GM21723 (cell line): ENCODE data around the gene GALNT13.

ENCODE experiments used
- ATAC-seq: cut with Tn5 transposase; IDR thresholded peaks from one replicate; pipeline ENCODE4 v1.9.1; 2021; ENCODE audit warnings: mild to moderate bottlenecking, moderate library complexity; ENCODE audit not compliant: unreplicated experiment

GALNT13 gene

DNA sequence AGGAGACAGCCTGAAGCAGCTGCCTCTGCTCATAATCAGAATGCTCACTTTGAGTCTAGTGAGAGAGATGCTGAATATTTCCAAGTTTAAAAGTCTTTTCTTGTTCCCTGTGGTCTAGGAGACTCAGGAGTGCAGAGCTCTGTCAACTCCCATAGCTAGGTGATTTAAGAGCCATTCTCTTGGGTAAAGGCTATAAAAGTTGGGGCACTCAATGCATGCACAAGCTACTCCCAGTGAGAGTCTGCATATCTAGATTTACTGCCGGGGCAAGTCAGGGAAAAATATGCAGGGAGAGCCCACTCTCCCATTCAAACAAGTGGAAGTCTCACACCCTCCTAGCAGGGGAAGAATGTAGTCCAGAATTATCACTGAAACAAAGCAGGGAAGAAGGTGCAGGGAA, 418.1 kb downstream of the GALNT13 start:
- ATAC-seq: no peak

DNA sequence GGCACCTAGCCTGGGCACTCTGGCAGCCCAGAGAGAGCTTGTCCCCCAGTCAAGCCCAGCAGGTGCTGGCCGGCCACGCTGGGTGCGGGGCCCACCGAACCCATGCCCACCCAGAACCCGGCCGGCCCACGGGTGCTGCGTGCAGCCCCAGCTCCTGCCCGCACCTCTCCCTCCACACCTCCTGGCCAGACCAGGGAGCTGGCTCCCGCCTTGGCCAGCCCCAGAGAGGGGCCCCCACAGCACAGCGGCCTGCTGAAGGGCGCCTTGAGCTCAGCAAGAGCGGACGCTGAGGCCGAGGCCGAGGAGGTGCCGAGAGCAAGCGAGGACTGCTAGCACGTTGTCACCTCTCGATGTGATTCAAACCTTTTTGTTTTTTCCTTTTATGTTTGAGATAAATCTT, 419.8 kb downstream of the GALNT13 start:
- no peak for ATAC-seq

DNA sequence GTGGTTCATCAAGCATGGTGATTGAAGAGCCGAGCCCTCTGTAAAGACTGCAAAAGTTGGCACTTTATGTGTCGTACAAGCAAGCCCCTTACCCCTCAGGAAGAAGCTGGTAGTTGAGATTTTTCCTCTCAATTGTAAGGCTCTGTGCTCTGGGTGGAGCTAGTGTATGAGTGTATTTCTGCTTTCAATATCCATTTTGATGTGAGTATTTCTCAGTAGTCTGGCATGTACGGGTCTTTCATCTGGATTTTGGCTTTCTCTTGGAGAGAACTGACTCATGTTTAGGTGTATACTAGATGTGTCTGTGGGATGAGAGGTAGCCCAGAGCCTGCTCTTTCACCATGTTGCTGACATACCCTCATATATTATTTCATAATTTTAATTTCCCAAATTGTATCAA, 420.2 kb downstream of the GALNT13 start:
- no peak for ATAC-seq

DNA sequence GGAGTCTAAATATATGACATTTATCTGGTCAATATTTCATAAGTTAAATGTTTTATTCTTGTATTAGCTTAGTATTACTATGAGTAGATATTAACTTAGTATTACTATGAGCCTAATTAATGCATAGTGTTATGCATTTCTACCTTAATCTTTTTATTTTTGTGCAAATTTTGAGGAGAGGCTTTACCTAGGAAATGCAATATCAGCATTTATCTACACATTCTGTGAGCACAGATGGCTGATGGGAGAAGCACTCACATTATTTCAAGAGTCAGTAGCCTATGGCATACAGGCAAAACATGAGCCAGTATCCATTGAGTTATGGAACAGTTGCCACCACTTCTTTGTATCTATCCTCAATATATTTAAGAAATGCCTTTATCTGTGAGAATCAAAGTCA, 422.1 kb downstream of the GALNT13 start:
- no peak for ATAC-seq

DNA sequence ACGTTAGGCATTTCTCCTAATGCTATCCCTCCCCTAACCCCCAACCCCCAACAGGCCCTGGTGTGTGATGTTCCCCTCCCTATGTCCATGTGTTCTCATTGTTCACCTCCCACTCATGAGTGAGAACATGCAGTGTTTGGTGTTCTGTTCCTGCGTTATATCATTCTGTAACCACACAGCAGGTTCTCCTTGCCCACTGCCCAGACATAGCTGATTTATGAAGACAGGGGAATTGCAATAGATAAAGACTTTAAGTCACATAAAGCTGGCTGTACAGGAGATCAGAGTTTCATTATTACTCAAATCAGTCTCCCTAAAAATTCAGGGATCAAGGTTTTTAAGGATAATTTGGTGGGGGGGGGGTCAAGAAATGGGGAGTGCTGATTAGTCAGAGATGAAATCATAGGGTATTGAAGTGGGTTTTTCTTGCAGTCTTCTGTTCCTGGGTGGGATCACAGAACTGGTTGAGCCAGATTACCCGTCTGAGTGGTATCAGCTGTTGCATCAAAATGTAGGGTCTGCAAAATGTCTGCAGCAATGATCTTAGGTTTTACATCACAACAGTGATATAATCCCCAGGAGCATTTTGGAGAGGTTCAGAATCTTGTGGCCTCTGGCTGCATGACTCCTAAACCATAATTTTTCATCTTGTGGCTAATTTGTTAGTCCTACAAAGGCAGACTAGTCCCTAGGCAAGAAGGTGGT, 434.7 kb downstream of the GALNT13 start:
- ATAC-seq: no peak

DNA sequence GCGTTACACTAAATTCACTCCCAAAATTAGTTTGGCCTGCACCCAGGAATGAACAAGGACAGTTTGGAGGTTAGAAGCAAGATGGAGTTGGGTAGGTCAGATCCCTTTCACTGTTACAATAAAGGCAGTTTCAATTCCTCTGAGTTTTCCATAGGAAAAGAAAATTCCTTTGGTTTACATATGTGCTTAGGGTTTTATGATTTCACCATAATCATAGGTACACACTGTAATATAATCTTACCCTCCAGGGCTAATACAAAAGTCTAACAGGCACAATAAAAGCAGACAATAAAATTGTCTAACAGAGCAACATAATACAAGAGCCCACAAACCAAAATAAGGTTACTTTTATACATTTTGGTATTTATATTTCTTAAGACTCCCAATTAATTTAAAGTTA, 435.3 kb downstream of the GALNT13 start:
- ATAC-seq: no peak

DNA sequence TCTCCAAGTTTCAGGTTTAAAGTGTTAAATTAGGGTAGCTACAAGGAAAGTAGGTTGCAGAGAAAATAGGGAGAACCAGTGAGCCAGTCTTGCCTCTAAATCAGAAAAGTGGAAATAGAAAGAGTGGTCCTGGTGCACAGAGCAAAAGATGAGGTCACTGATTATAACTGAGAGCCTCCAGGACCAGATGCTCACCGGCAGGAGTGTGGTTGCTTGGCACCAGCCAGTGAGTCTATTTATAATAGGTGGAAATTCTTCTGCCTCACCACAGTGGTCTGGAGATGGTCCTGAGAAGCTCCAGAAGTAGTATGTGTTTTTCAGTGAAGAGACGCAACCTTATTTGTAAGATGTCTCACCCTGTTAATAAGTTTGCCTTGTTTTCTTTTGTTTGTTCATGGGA, 452.9 kb downstream of the GALNT13 start:
- no peak for ATAC-seq

DNA sequence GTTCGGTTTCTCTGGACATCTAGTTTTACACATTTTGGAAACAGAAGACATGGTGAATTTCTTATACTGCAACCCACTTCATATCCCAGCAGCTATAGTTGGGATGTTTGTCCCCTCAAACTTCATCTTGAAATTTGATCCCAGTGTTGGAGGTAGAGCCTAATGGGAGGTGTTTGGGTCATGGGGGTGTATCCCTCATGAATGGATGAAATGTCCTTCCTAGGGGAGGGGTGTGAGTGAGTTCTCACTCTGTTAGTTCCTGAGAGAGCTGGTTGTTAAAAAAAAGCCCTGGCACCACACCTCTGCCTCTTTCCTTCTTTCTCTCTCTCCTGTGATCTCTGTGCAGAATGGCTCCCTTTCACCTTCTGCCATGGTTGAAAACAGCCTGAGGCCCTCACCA, 457.8 kb downstream of the GALNT13 start:
- ATAC-seq: no peak

DNA sequence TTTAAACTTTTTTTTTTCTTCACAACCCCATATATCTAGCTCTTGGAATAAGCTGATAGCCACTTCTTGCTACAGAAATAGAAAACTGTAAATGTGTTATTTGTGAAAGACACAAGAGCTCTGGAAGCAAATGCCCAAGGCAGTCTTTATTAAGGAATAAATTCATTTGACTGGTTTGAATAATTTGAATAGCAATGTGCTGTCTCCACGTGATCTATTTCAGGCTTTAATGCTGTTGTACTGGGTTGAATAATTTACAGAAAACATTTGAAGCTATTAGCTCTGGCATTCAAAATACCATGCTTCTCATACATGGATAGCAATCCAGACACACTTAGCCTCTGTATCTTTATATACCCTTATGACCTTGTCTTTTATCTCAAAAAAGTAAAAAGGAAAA, 460.1 kb downstream of the GALNT13 start:
- ATAC-seq: no peak

DNA sequence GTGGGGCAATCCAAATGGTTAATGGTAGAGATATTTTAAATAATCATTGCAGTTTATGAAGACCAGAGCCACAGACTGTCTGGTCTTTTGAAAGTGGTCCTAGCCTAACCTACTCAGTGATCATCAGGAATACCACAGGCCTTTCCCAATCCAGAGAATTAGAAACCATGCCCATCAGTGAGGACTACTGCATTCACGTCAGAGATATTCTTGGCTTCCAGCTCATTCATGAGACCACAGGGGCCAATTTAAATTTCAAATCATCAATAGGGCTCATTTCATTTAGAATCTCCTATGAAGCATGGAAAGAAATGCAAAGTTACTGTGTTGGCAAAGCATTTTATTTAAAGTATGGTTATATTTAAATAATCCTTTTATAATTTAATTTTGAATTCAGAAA, 464.5 kb downstream of the GALNT13 start:
- ATAC-seq: no peak

DNA sequence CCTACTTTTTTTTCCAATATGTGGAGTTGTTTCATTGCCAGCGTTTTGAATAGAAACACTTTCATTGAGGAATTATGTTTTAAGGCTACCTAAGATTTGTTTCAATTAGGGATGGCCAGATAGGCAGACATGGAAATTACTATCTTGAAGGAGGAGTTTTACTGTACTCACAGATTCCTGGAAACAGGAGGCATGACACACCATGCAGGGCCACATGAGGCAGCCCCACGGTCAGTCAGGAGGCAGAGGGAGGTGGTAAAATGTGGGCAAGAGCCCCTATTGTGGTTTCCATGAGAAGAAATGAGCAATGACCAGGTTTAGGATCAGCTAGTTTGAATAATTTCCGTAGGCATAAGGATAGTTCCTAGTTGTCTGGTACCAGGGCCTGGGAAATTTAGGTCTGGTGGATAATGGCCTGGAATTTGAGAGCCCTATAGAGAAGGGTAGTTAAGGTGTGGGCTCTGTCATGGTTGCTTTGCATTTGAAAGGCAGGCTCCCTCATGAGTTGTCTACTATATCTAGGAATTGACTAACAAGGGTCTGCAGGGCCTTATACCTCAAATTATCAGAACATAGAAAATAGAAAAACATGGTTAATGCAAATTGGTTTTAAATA, 466.7 kb downstream of the GALNT13 start:
- ATAC-seq: no peak

DNA sequence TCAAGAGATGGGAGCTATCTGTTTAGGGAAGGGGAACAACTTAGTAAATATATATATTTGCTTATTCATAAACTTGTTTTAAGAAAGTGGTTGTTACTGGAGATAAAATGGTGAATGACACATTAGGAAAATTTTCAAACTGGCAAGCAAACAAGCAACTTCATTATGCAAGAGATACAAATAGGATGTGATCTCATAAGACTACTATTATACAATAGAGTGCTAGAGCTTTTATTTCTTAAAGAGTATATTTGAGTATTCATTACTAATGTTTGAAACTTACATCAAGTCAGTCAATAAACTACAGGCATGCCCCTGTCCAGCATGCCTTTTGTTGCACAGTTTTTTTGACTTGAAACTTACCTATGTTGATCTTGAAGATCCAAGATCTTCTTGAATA, 471.6 kb downstream of the GALNT13 start:
- ATAC-seq: no peak

DNA sequence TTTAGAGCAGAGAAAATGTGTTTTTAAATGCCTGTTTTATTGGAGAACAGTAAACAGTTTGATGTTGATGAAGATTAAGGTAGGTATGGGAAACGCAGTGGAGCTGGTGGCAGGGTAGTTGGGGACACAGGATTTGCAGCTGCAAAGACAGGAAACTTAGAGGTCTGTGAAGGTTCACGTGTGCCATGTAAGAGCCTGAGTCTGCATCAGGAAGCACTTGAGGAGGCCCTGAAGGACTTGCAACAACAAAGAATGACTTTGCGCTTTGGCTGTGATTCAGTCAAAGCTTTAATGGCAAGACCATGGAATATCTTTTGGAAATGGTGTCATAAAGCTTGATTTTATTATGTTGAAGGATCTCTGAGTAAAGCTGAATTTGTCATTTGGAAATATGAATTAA, 479.2 kb downstream of the GALNT13 start:
- no peak for ATAC-seq

DNA sequence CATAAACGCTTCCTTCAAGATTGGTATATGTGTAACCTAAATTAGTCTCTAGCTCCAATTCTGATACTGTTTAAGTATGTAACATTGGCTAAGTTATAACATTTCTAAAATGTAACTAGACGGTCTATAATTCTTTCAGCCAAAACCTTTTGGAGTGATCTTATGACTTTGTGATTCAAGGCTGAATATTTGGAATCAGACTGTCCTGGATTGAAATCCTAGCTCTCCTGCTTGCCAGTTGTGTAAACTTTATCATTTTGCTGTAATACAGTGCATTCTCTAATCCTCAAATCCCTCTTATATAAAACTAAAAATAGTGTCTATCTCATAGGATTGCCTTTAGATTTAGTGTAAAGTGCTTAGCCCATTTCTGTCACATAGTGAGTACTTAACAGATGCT, 489.6 kb downstream of the GALNT13 start:
- ATAC-seq: no peak

DNA sequence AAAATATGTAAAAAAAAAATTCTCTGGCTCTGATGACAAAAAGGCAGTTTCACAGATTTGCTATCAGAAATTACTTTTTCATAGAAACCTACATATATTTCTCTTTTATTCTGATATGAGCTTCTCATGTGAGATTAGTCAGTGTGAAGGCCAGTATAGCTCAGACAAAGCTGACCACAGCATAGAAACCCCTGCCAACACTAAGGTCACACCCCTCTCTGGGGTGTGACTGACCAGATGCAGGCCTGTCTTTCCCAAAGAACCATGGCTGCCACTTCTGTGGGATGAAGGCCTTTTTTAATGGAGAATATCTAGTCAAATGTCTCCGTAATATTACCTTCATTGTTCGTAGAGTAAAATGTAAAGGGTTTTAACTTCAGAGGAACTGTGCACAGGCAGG, 496.4 kb downstream of the GALNT13 start:
- ATAC-seq: no peak

DNA sequence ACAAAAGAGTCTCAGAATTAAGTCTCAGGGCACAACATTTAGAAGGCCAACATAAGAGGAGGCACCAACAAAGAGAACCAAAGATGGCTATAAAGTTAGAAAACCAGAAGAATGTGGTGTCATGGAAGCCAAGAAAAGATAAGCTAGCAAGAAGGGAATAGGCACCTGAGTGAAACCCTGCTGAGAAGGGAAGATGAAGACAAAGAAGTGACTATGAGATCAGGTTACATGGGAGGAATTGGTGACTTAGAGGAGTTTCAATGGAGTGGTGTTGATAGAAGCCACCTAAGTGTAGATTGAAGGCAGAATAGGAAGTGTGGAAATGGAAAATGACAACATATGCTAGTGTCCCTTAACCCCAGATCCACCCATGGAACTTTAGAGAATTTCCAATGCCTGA, 499.2 kb downstream of the GALNT13 start:
- no peak for ATAC-seq

DNA sequence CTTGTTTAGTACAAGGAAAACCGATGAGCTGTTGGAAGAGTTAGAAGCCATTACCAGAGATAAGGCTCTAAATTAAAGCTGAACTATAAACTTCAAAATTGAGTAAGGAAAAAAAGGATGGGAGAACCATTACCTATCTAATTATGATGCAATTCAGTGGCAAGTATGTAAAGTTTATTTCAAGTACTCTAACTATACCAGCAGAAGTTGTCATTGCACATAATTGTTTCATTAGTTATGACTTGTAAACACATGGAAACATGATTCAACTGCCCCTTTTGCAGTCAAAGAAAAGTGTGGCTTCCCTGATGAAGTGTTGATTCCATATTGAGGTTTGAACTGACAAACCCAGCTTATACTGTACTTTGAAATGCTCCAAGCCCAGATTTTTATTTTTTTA, 502.7 kb downstream of the GALNT13 start:
- no peak for ATAC-seq

DNA sequence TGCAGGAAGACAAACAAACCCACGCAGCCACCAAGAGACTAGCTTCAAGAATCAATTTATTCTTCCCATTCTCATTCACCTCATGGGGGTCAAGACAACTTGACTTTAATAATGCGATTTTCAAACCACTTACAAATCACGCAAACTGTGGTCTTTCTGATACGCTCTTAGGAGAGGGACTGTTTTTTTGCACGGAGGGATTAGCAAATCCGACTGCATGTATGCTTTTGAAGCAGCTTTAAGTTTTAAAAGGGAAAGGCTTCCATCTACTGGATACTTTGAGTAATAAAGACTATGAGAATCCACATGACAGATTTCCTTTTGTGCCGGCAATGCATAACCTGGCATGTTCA, 503.8 kb downstream of the GALNT13 start:
- no peak for ATAC-seq

DNA sequence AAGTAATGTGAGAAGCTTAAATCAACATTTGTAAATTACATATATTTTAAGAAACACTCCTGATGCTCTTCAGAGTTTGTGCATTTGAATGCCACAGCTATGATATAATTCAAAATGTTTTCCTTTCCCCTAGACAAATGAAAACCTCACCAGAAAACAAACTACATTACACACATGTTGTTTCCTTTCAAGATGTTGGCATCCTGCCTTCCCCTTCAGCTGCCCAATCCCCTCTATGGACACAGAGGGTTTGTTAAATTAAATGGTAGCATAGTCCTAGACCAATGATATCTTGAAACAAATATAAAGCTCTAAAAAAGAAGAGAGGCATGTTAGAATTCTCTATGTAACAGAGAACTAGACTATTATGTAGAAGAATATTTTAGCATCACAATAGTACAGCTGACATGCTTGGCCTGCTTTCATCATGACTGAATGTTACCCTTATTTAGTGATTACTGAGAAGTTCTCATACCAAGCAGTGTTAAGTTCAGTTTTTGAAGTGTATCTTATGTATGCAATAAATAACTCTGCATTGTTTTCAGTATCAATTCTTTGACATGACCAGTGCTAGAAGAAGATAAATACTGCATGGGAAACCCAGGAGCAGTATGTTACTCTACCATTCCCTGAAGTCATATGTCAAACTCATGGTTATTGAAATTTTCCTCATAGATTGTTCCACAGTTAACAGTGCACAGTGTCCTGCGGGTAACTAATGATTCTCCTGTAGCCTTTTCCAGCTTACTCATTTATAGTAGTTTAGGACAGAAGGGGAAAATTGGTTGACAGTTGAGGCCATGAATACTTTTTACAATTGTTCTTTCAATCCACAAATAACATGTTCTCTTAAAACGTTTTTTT, 510.4 kb downstream of the GALNT13 start:
- no peak for ATAC-seq

DNA sequence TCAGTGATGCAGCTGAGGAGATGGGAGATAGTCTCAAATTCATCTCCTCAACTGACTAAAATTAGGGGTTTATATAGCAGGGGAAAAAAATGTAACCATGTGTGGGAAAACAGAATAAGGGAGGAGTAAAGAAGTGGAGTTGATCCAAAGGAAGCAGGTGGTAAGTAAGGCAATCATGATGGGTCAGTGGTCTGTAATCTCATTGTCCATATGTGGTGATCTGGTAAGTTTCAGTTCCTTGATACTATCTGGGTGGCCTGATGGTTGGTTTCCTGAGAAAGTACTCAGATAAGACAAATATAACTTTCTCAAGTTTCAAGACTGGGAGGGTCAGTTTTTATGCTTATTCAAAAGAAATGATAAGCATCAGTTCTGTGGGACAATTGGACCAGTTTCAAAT, 514.5 kb downstream of the GALNT13 start:
- no peak for ATAC-seq

DNA sequence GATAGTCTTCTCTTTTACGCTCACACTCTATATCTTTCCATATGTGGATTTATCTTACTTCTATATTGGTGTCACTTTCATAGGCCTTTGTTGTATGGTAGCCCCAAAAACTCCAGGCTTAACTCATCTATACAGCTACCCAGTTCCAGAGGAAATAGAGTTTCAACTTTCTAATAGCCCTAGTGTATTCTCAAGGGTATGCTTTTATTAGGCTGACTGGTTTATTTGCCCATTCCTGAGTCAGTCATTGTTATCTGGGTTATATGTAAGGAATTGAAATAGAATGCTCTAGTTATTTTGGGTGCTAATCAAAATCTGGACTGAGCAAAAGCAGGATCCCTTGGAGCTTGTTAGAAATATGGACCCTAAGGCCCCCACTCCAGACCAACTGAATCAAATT, 519.3 kb downstream of the GALNT13 start:
- no peak for ATAC-seq

DNA sequence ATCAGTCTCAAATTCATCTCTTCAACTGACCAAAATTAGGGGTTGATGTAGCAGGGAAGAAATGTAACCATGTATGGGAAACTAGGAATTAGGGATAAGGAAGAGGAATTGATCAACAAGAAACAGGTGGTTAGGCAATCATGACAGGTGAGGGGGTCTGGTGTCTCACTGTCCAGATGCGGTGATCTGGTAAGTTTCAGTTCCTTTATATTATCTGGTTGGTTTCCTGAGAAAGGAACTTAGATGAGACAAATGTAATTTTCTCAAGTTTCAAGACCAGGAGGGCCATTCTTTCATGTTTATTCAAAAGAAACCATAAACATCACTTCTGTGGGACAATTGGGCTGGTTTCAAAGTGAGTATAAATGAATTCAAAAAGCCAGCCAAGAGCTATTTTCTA, 520.5 kb downstream of the GALNT13 start:
- peak; percentile 93 for ATAC-seq
